HL-60/S4 (cell line): ENCODE data around the gene IQCF5.
"Not testable (repeated sequence)": the region's sequence is repeated elsewhere in the genome, so short reads cannot be mapped to it uniquely, and the experiment has no call there.

Experiments
- in situ Hi-C: fragments of 300-500 bp; cut with MboI; formaldehyde crosslinking; loops from 2 replicates; pipeline ENCODE4 v1.14.3; 2022; ENCODE audit warnings: low sequenced_read_pairs

IQCF5 gene

DNA sequence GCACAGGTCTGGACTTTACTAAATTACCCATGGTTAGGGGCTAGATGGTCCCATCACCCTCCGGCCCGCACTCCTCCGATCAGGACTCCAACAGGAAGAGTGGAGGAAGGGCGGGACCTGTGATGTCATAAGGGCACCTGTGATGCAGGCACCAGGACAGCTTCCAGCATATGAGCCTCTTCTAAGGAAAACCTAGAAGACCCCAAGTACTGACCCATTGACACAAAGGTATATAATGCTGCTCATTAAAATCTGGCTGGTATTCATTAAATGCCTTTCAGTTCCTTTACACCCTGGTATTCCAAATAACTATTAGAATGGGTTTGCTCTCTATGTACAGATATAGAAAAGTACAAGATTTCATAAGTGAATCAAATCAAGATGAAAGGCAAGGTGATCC, at the start of gene IQCF5:
TSS of gene IQCF5 (minus strand) at position 101 of the 400 bp plus-strand sequence. CDS start at position 31, 70 bp downstream.
- in situ Hi-C loops: no loop called here

- in situ Hi-C loops: no loop called here
Observed at GRCh38 chr3:51921081-51921578, 45.7 kb upstream of the IQCF5 start.

GRCh38 chr3:51916418-51916817, 41.0 kb upstream of the IQCF5 start:
- in situ Hi-C loops: no loop called here

- in situ Hi-C loops: no loop called here
Observed at GRCh38 chr3:51908026-51908425, 32.6 kb upstream of the IQCF5 start.

DNA sequence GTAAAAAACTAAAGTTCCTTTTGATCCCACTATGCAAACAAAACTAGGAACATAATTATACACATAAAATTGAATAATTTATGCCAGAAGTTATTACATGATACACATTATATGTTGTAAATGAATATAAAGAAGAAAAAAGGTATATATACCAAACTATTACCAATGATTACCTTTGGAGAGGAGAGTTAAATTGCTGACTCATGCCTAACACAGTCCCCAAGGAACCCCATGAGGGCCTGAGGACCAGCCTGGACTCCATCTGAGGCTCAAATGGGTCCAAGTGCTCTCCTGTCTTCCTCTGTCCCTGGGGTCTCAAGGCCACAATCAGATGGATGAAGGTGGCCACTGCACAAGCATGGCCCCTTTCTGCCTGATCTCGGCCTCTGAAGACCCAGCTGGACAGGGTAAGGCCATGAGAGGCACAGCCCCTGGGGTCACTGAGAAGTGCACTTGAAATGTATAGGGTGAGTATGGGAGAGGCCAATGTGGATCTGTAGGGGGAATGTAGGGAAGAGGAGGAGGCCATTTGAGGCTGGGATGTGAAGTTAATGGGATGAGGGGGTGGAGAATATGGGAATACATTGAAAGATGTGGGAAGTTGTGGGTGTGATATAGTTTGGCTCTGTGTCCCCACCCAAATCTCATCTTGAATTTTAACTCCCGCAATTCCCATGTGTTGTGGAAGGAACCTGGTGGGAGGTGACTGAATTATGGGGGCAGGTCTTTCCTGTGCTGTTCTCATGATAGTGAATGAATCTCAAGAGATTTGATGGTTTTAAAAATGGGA, 28.8 kb upstream of the IQCF5 start:
- in situ Hi-C loops: no loop called here

- in situ Hi-C loops: not testable (repeated sequence)
Observed at GRCh38 chr3:51902361-51902760, 27.0 kb upstream of the IQCF5 start.

DNA sequence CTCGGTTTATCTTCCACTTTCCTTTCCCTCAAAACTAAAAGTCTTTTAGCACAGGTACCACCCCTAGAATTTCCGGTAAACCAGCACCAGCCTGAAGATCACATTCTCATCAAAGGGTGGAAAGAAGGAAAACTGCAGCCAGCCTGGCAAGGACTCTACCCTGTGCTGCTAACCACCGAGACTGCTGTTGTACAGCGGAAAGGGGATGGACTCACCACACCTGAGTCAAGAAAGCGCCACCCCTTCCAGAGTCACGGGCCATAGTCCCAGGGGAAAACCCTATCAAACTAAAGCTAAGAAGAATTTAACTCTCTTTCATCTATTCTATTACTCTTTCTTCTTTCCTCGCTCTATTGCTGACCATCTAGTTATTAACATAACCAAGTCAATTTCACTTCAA, 24.6 kb upstream of the IQCF5 start:
- in situ Hi-C loops: not testable (repeated sequence)

- in situ Hi-C loops: no loop called here
Observed at GRCh38 chr3:51897391-51897790, 22.0 kb upstream of the IQCF5 start.

- in situ Hi-C loops: no loop called here
Observed at GRCh38 chr3:51896607-51897305, 21.4 kb upstream of the IQCF5 start.

- in situ Hi-C loops: no loop called here
Observed at GRCh38 chr3:51894939-51895338, 19.5 kb upstream of the IQCF5 start.

DNA sequence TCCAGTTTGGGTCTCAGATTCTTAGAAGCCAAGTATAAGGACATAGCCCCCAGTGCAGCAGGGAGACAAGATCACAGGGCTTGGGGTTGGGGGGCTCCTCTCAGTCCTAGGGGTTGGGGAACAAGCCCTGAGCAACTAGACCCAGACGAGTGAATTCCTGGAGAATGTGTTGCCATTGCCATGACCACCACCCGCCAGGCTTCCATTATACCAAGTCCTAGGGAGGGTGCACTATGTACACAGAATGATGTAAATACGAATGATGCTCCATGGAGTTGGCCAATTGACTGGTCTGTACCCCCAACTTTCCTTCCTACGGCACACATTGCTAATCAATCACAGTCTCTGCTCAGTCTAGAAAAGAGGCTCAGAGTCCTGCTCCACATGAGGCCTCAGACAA, 19.0 kb upstream of the IQCF5 start:
- in situ Hi-C loops: no loop called here

GRCh38 chr3:51891242-51892039, 16.0 kb upstream of the IQCF5 start:
- in situ Hi-C loops: no loop called here

GRCh38 chr3:51888463-51889105, 13.2 kb upstream of the IQCF5 start:
- in situ Hi-C loops: no loop called here

DNA sequence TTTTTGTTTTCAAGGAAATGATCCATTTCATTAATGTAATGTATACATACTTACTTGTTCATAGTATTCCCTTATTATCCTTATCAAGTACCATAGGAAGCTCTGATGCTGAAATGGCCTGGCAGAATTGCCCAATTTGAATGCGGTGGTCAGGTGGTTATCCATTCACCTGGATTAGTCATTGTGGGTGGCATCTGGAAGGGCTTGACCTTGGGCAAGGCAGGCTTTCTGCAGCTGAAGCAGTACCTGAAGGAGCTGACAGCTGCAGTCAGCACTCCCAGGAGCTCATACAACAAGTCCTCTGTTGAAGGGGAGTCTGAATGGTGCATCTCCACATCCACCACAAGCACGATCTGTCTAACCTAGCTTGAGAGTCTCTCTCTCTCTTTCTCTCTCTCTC, 12.2 kb upstream of the IQCF5 start:
- in situ Hi-C loops: no loop called here

- in situ Hi-C loops: no loop called here
Observed at GRCh38 chr3:51886447-51886846, 11.0 kb upstream of the IQCF5 start.

- in situ Hi-C loops: no loop called here
Observed at GRCh38 chr3:51879937-51880336, 4.5 kb upstream of the IQCF5 start.

DNA sequence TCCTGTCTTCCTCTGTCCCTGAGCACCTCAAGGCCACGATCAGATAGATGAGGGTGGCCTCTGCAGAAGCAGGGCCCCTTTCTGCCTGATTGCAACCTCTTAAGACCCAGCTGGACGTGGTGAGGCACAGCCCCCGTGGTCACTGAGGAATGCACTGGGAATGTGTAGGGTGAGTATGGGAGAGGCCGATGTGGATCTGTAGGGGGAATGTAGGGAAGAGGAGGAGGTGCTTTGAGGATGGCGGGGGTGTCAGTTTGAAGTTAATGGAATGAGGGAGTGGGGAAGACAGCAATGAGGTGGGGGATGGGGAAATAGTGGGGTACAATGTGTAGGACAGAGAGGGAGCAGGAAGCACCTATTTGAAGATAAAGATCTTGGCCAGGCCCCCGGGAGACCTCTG, 785 bp upstream of the IQCF5 start:
- in situ Hi-C loops: no loop called here

DNA sequence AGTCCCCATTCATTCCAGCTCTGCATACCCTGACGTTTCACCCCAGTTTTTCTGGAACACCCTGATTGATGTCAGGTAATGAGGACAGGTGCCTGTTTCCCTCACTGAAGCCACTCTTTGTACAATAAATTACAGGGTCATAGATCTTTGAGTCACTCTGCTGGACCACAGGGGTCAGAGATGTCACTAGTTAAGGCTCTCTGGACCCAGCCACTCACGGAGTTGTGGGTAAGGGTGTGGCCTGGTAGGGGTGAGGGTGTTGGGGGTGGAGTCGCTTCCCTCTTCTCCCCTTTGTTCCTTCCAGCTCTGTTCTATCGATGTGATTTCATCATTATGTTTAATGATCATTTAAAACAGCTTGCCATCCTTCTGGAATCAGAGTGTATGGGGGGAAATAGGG, 512 bp downstream of the IQCF5 start:
- in situ Hi-C loops: no loop called here

DNA sequence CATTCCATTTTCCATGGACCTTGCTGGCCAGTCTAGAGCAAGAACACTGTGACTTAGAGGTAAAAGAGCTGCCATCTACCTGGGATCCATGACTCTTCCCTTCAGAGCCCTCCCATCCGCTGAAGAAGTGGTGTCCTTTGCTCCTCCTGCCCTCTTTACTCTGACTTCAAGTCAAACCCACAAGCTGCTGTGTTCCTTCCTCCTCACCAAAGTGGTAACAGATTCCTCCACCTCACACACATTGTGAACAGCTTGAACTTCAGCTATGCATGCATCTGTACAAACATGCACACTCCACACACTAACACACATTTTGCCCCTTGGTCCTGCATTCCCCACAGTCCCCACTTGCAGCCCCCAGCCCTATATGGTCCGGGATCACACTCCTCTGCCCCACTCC, 990 bp downstream of the IQCF5 start:
- in situ Hi-C loops: no loop called here

DNA sequence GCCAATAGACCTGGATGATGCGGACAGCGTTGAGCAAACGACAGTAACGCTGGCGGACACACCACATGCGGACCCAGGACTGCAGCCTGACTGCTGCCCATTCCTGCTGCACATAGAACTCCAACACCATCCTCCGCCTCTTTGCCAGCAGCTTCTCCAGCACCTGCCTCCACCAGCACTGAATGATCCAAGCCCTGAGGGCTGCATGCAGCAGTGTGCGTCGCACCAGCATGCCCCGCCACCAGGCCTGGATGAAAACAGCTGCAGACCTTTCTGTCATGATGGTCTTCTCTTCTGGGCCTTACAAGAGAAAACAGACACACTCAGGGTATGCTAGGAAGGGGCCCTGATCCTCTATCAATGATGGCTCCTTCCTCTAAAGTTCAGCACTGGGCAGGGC, 1.5 kb downstream of the IQCF5 start:
- in situ Hi-C loops: no loop called here

GRCh38 chr3:51873253-51873766, 2.1 kb downstream of the IQCF5 start:
- in situ Hi-C loops: no loop called here
